Measurements from ENCODE around the gene C10orf143. TPM values are rescaled to one million over a fixed set of nuclear protein-coding genes. Genes with fewer than 3 reads are reported as not detected.

The C10orf143 gene
- total and polyA plus RNA-seq, 4 donors: 3.0 to 9.0 (median 4.8) TPM

GRCh38 chr10:130023454-130024230, 87.0 kb downstream of the C10orf143 start:
- DNase-seq (no peak), ATAC-seq (ENCODE audit: insufficient read depth, low FRiP score) (no peak)
- H3K27ac ChIP-seq (ENCODE audit: low read depth in 1 of 2, low read length in 1 of 2): no peak overlapping the region
- no peak for TF ChIP-seq CTCF (IDR thresholded peaks at IDR 0.05; ENCODE audit: control extremely low read depth, extremely low read depth)
- peaks cover 0 to 2% (median 0%) of the 10 kb centered on the region in 4 donors for H3K9me3 ChIP-seq (ENCODE audit: control insufficient read depth in 4 of 4, insufficient read depth in 3 of 4, low read length in 3 of 4)
- no peaks in the 10 kb centered on the region for H3K36me3 ChIP-seq (ENCODE audit: control insufficient read depth in 4 of 4, insufficient read depth in 4 of 4, low read length in 4 of 4)
- H3K27me3 ChIP-seq (ENCODE audit: control insufficient read depth in 3 of 3, insufficient read depth in 3 of 3, low read length in 2 of 3): no peaks in the 10 kb centered on the region
- H3K4me1 ChIP-seq (ENCODE audit: control insufficient read depth in 5 of 5, insufficient read depth in 5 of 5, low read length in 5 of 5): peaks cover 0 to 5% (median 0%) of the 10 kb centered on the region in 5 donors
- H3K9ac ChIP-seq (ENCODE audit: insufficient read depth in 1 of 2, low read length in 2 of 2): no peak overlapping the region
- H3K4me3 ChIP-seq: no peak overlapping the region
- 79 to 89% methylated on average over 19 of the region's 19 CpGs for WGBS, 2 donors

GRCh38 chr10:130022511-130023299, 87.9 kb downstream of the C10orf143 start:
- DNase-seq: peak in 1 of 3 donors; percentile 20
- no peak overlapping the region for H3K9ac ChIP-seq (ENCODE audit: insufficient read depth in 1 of 2, low read length in 2 of 2)
- no peaks in the 10 kb centered on the region for H3K27me3 ChIP-seq (ENCODE audit: control insufficient read depth in 3 of 3, insufficient read depth in 3 of 3, low read length in 2 of 3)
- no peak overlapping the region for H3K4me3 ChIP-seq
- peaks cover 0 to 2% (median 0%) of the 10 kb centered on the region in 4 donors for H3K9me3 ChIP-seq (ENCODE audit: control insufficient read depth in 4 of 4, insufficient read depth in 3 of 4, low read length in 3 of 4)
- no peak for ATAC-seq (ENCODE audit: insufficient read depth, low FRiP score)
- 82 to 89% methylated on average over 28 of the region's 28 CpGs for WGBS, 2 donors
- no peaks in the 10 kb centered on the region for H3K4me1 ChIP-seq (ENCODE audit: control insufficient read depth in 5 of 5, insufficient read depth in 5 of 5, low read length in 5 of 5)
- no peak overlapping the region for H3K27ac ChIP-seq (ENCODE audit: low read depth in 1 of 2, low read length in 1 of 2)
- no peak for TF ChIP-seq CTCF (IDR thresholded peaks at IDR 0.05; ENCODE audit: control extremely low read depth, extremely low read depth)
- no peaks in the 10 kb centered on the region for H3K36me3 ChIP-seq (ENCODE audit: control insufficient read depth in 4 of 4, insufficient read depth in 4 of 4, low read length in 4 of 4)

- Histone ChIP-seq H3K9ac (ENCODE audit: insufficient read depth in 1 of 2, low read length in 2 of 2) (no peak overlapping the region), H3K27me3 (ENCODE audit: control insufficient read depth in 3 of 3, insufficient read depth in 3 of 3, low read length in 2 of 3) (no peaks in the 10 kb centered on the region), H3K36me3 (ENCODE audit: control insufficient read depth in 4 of 4, insufficient read depth in 4 of 4, low read length in 4 of 4) (no peaks in the 10 kb centered on the region), H3K4me3 (no peak overlapping the region), H3K27ac (ENCODE audit: low read depth in 1 of 2, low read length in 1 of 2) (no peak overlapping the region), H3K4me1 (ENCODE audit: control insufficient read depth in 5 of 5, insufficient read depth in 5 of 5, low read length in 5 of 5) (no peaks in the 10 kb centered on the region), H3K9me3 (ENCODE audit: control insufficient read depth in 4 of 4, insufficient read depth in 3 of 4, low read length in 3 of 4) (peaks cover 0 to 2% (median 0%) of the 10 kb centered on the region in 4 donors)
- no peak for DNase-seq
- TF ChIP-seq CTCF (IDR thresholded peaks at IDR 0.05; ENCODE audit: control extremely low read depth, extremely low read depth): no peak
- WGBS, 2 donors: 85 to 97% methylated on average over 6 of the region's 6 CpGs
- no peak for ATAC-seq (ENCODE audit: insufficient read depth, low FRiP score)
Measured at GRCh38 chr10:130022086-130022485, 88.5 kb downstream of the C10orf143 start.
